T-helper 2 cell treated with Interferon-gamma antibody and Interleukin-4, amounts not matched to agents 100 ng/mL and 5 ng/mL, for 36 hours (primary cell): Measurements from ENCODE around the gene MTCH2. TPM values are rescaled to one million over a fixed set of nuclear protein-coding genes. Genes with fewer than 3 reads are reported as not detected.
"Not testable (repeated sequence)": the region's sequence is repeated elsewhere in the genome, so short reads cannot be mapped to it uniquely, and the experiment has no call there.

ENCODE experiments used
- intact Hi-C: fragments of 100-400 bp; cut with micrococcal nuclease; formaldehyde crosslinking; loops from one replicate; pipeline ENCODE4 v1.15.1; 2023
- total RNA-seq: library from RNA; stranded (reverse); gene quantifications from 2 replicates; pipeline ENCODE4 v1.2.3, GENCODE V29; 2022

Gene MTCH2
- 103 and 104 TPM in 2 replicates for total RNA-seq

GRCh38 chr11:47642099-47642855 is at the start of gene MTCH2:
TSS of gene MTCH2 (minus strand) at chr11:47642559. CDS start at chr11:47642465, 94 bp downstream.
- intact Hi-C loops: loop anchor here (1.0 to 2.0 kb wide), 7 partner anchors 21 to 427 kb away; partner anchors contain the start of genes AGBL2, DDB2, FNBP4 and NDUFS3

DNA sequence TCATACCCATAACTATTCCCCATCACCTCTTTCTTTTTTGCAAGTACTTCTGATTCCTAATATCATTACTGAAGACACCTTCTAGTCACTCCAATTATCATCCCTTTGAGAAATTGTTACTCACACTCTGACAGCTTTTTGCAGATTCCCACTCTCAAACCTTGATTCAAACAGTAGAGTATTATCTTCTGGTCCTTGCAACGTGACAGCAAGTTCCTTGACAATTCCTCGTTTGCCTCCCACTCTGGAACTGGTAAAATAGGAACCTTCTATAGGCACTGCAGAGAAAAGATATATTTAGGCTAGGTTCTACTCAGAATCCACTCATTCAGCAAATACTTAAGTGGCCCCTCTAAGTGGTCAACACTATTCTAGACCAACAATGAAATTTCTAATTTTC is 49.6 kb upstream of the MTCH2 start:
- intact Hi-C loops: no loop called here

DNA sequence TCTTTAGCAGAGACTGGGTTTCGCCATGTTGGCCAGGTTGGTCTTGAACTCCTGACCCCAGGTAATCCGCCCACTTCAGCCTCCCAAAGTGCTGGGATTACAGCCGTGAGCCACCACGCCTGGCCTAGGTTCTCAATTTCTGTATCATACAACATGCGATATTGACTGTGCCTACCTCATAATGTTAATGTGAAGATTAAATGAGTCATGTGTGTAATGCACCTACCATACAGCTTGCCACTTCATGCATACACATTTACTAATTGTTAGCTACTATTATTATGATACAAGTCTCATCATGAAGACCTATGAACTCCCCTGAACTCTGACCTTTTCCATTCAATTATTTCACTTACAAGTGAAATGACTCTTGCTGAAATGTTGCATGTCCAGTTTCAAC is 47.1 kb upstream of the MTCH2 start:
- intact Hi-C loops: no loop called here

- intact Hi-C loops: no loop called here
Measured at GRCh38 chr11:47688991-47689390, 46.6 kb upstream of the MTCH2 start.

- intact Hi-C loops: no loop called here
Measured at GRCh38 chr11:47688111-47688510, 45.8 kb upstream of the MTCH2 start.

GRCh38 chr11:47686704-47687103 is 44.3 kb upstream of the MTCH2 start:
- intact Hi-C loops: not testable (repeated sequence)

DNA sequence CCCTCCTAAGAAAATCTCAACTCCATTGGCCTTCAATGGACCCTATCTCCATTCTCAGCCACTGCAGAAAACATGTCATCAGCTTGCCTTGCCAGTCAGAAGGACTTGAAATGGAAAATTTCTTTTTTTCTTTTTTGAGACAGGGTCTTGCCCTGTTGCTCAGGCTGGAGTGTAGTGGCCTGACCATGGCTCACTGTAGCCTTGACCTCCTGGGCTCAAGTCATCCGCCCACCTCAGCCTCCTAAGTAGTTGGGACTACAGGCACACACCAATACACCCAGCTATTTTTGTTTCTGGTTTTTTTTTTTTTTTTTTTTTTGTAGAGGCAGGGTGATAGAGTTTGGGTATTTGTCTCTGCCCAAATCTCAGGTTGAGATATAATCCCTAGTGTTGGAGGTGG is 43.8 kb upstream of the MTCH2 start:
- intact Hi-C loops: no loop called here

- intact Hi-C loops: no loop called here
Measured at GRCh38 chr11:47675851-47676250, 33.5 kb upstream of the MTCH2 start.

GRCh38 chr11:47672283-47672730 is 29.9 kb upstream of the MTCH2 start:
- intact Hi-C loops: no loop called here

DNA sequence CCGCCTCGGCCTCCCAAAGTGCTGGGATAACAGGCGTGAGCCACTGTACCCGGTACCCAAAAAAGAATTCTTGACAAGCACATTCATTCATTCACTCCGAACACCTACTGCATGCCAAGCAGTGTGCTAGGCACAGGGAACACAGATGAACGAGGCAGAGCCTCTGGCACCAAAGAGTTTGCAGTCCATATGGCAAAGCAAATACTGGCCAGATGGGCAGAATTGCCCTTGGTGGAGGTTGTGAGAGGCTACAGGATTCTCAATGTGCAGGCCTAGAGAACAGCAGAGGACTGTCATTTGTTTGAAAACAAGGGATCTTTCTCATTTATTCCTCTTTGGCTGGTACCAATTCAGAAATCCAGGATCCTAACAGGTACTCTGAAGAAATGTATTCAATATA is 27.5 kb upstream of the MTCH2 start:
- intact Hi-C loops: no loop called here

GRCh38 chr11:47668665-47669064 is 26.3 kb upstream of the MTCH2 start:
- intact Hi-C loops: no loop called here

- intact Hi-C loops: no loop called here
Measured at GRCh38 chr11:47667555-47667954, 25.2 kb upstream of the MTCH2 start.

- intact Hi-C loops: no loop called here
Measured at GRCh38 chr11:47667135-47667534, 24.8 kb upstream of the MTCH2 start.

DNA sequence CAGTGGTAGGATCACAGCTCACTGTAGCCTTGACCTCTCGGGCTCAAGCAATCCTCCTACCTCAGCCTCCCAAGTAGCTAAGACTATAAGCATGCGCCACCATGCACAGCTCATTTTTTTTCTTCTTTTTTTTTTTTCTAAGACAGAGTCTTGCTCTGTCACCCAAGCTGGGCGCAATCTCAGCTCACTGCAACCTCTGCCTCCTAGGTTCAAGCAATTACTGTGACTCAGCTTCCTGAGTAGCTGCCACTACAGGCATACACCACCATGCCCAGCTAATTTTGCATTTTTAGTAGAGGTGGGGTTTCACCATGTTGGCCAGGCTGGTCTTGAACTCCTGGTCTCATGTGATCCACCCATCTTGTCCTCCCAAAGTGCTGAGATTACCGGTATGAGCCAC is 22.6 kb upstream of the MTCH2 start:
- intact Hi-C loops: not testable (repeated sequence)

- intact Hi-C loops: no loop called here
Measured at GRCh38 chr11:47661245-47661644, 18.9 kb upstream of the MTCH2 start.

DNA sequence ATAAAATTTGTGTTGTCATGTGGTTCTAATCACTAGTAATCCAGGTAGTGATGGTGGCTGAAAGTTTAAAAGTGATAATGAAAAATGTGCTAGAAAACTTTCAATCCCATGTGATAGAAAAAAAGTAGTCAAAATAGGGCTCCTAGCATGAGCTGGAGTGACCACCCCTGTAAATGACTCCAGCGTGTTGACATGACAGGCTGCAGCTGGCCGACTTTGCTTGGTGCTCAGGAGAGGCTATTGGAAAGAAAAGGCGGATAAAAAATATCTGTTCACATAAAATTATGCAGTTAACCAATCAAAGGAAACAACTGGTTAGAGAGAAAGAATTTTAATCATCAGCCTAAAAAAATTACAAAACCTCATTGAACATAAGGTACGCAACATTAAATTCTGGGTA is 16.9 kb upstream of the MTCH2 start:
- intact Hi-C loops: no loop called here

GRCh38 chr11:47656260-47656885 is 14.0 kb upstream of the MTCH2 start:
- intact Hi-C loops: no loop called here

DNA sequence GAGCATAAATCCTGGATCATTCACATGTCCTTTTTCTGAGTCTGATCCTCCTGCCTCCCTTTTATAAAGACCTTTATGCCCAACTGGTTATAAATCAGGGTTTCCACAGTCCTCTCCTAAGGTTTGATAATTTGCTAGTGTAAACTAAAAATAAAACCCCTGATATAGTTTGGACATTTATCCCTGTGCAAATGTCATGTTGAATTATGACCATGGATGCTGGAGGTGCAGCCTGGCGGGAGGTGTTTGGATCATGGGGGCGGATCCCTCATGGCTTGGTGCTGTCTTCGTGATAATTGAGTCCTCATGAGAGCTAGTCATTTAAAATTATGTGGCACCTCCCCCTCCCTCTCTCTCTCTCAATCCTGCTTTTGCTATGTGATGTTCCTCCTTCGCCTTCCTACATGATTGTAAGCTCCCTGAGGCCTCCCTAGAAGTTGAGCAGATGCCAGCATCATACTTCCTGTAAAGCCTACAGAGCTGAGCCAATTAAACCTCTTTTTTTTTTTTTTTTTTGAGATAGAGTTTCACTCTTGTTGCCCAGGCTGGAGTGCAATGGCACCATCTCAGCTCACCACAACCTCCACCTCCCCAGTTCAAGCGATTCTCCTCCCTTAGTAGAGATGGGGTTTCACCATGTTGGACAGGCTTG is 9.6 kb upstream of the MTCH2 start:
- intact Hi-C loops: no loop called here

GRCh38 chr11:47649276-47649675 is 6.9 kb upstream of the MTCH2 start:
- intact Hi-C loops: no loop called here

DNA sequence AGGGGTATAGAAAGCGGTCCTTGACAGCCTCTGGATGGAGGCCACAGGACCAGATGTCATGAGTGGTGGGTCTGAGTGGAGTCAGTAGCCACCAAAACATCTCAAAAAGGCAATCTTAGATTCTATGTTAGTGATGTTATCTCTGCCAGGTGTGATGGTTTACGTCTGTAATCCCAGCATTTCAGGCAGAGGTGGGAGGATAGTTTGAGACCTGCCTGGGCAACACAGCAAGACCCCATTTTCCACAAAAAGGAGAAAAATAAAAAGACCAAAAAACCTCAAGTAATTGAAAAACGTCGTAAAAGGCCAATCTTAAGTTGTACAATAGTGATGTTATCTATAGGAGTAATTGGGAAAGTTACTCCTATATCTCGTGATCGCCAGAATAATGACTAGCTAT is 3.7 kb upstream of the MTCH2 start:
- intact Hi-C loops: no loop called here

DNA sequence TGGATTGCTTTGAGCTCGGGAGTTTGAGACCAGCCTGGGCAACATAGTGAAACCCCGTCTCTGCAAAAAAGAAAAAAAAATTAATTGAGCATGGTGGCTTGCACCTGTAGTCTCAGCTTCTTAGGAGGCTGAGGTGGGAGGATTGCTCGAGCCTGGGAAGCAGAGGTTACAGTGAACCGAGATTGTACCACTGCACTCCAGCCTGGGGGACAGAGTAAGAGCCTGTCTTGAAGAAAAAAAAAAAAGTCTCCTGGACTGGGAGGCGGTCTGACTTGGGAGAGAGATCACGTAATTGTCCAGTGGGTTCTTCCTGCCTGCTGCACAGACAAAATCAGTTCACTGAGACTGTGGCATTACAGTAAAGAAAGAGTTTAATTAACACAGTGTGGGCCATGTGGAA is 3.1 kb upstream of the MTCH2 start:
- intact Hi-C loops: no loop called here

GRCh38 chr11:47641600-47642098 is 710 bp downstream of the MTCH2 start:
- intact Hi-C loops: loop anchor here (1.0 to 2.0 kb wide), 7 partner anchors 22 to 427 kb away; partner anchors contain the start of genes AGBL2, DDB2, FNBP4 and NDUFS3
